GM15510 (cell line): ENCODE results near the gene HSBP1L1.

ENCODE experiments used
- POLR2A ChIP-seq: IDR thresholded peaks from 3 replicates; pipeline ENCODE4 v1.6.1; 2011; ENCODE audit warnings: borderline replicate concordance; ENCODE audit not compliant: insufficient read length; ENCODE audit errors: extremely low read depth

Gene HSBP1L1

DNA sequence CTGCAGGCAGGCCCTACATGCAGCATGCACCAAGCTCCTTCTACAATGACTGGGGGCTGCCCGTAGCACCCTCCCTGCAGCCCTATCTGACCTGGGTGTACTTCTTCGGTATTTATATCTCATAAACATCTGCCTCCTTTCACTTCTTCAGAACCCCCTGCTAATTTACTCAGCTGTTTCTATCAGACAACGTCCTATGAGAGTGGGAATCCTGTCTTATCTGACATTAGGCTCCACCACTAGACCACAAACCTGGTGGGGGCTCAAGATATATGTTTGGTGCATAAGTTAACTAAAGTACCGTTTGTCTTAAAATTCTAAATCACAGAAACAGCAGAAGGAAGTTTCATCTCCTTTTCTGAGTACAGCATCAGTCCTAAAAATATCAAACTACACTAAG, 10.6 kb downstream of the HSBP1L1 start:
- no peak for TF ChIP-seq POLR2A

DNA sequence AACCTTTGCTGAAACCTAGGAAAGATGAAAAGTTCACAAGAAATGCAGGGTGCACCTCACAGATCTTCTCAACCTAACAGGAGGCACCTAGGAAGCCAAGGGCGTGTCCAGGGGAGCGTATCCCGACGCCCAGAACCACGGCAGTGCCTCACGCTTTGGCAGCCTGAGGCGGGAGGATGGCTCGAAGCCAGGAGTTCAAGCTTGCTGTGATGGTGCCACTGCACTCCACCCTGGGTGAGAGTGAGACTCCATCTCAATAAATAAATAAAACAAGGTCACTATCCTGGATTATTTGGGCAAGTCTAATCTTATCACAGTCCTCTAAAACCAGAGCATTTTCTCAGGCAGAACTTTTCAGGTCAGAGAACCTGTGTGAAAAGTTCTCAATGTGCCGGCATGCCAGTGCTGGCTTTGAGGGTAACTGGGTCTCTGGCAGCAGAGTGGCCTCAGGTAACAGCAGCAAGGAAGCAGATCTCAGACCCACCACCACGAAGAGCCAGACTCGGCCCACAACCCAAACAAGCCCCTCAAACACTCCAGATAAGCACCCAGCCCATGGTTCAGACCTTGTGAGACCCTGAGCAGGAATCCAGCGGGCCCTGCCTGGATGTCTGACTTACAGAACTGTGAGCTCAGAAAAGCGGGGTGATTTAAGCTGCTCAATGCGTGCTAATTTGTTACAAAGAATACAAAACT, 11.7 kb downstream of the HSBP1L1 start:
- no peak for TF ChIP-seq POLR2A

DNA sequence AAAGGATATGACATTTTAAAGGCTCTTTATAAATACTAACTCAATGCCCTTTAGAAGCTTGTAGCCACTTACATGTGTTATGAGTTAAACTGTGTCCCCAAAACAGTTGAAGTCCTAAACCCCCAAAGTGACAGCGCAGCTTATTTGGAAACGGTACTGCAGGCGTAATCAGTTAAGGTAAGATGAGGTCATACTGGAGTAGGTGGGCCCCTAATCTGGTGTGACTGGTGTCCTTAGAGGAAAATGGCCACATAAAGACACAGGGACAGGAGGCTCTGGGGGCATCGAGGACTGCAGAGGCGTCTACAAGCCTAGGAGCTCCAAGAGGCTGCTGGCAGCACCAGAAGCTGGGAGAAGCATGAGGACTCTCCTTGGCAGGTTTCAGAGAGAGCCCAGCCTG, 15.4 kb downstream of the HSBP1L1 start:
- no peak for TF ChIP-seq POLR2A

DNA sequence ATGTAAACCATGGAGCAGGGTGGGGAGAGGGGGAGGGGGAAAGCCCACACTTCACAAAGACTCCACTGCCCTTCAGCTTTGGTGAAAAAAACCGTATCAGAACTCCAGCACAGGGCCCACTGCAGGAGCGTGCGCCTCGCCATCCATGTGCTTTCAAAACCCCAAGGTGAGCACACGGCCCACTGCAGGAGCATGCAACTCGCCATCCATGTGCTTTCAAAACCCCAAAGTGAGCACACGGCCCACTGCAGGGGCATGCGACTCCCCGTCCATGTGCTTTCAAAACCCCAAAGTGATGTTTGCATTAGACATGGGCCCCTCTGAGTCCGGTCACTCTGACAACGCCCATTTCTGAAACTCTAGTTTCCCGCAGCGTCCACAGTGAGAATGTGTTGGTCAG, 16.1 kb downstream of the HSBP1L1 start:
- TF ChIP-seq POLR2A: no peak

DNA sequence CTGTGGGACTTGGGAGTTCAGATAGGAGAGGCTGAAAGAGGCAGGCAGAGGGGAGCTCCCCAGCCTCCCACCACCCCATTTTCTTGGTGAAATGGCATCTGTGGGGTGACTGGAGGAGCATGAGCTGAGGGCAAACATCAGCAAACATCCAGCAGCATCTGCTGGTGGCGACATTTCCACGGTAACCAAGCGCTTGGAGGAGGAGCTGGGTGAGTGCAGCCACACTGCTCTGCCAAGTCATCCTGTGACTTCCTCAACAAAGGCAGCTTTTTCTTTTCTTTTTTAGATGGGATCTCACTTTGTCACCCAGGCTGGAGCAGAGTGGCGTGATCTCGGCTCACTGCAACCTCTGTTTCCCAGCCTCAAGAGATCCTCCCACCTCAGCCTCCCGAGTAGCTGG, 18.3 kb downstream of the HSBP1L1 start:
- no peak for TF ChIP-seq POLR2A

DNA sequence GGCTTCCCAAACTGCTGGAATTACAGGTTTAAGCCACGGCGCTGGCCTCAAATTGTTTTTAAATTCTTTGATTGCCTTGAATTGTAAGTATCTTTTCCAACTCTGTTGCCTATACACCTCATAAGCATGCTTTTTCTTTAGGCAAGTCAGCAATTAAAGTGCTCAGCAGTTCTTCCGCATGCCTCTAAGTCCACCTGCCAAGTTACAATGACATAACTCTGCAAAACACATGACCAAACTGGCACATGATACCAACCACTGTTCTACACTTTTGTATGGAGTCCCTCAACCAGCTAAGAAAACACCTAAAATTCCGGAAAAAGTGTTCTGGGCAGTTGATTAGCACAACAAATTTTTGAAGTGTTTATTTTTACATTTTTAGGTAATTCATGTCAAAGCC, 18.8 kb downstream of the HSBP1L1 start:
- no peak for TF ChIP-seq POLR2A

DNA sequence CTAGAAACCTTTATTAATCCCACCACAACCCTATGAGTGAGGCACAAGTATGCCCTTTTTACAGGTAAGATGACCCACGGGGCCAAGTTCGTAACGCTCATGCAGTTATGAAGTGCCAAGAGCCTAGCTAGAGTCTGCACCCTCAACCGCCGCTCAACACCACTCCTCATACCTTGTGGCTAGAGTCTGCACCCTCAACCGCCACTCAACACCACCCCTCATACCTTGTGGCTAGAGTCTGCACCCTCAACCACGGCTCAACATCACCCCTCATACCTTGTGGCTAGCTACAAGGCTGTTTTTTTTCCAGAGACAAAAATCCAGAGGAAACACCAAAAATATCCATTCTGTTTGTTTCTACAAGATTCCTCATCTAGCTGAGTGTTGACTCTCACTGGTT, 19.4 kb downstream of the HSBP1L1 start:
- TF ChIP-seq POLR2A: no peak

DNA sequence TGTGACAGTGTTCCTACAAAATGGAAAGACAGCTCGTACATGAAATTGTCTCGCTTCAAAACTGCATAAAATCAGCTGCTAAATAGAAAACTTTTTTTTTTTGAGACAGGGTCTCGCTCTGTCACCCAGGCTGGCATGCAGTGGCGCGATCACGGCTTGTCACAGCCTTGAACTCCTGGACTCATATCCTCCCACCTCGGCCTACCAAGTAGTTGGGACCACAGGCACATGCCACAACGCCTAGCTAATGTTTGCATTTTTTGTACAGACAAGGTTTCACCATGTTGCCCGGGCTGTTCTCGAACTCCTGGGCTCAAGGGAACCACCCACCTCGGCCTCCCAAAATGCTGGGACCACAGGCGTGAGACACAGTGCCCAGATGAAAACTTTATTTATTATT, 20.7 kb downstream of the HSBP1L1 start:
- TF ChIP-seq POLR2A: no peak

DNA sequence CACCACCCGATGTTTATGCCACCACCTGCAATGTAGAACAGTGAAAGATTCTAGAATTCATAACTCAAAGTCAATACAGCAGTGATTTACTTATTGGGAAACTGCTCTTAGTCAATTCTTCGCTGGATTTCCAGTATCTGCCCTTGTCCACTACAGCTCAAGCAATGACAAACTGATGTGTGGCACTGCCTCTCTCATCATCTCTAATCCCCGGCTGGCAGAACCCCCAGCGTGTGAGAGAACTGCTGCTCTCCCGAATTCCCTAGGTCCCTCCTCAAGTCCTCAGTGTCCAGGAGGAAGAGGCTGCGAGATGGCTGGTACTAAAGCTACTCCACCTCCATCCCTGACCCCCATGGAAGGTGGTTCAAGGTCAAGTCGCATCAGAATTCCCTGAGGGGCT, 22.3 kb downstream of the HSBP1L1 start:
- TF ChIP-seq POLR2A: no peak

DNA sequence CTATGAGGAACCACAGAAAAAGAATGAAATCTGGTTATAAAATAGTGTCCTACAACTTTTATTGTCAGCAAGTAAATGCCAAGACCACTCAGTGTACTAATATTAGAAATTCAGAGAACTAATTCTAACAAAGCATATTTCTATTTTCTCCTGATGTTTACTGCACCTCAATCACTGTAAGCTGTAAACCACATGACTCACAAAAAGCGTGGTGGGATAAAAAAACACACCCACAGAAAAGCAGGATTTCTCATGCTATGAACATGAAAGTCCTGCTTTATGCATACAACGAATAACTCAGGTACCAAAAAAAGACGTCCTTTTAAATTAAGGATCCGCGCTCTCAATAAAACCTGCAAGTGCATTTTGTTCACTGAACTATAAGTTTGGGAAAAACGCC, 23.1 kb downstream of the HSBP1L1 start:
- no peak for TF ChIP-seq POLR2A

DNA sequence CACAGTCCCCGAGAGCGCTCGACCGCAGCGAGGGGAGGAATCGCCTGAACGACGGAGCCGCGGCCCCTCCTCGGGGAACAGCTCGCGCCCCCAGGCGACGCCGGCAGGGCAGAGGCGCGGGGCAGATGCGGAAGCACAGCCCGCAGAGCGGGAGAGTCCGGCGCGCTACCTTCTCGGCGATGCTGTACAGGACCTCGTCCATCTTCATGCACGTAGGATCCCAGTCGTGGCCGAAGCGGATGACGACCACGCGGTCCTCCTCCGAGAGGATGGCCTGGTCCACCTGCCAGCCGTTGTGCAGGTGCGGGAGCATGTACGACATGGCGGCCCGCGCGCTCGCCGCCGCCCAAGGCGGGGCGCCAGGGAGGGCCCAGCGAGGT, 23.6 kb downstream of the HSBP1L1 start:
- TF ChIP-seq POLR2A: no peak

DNA sequence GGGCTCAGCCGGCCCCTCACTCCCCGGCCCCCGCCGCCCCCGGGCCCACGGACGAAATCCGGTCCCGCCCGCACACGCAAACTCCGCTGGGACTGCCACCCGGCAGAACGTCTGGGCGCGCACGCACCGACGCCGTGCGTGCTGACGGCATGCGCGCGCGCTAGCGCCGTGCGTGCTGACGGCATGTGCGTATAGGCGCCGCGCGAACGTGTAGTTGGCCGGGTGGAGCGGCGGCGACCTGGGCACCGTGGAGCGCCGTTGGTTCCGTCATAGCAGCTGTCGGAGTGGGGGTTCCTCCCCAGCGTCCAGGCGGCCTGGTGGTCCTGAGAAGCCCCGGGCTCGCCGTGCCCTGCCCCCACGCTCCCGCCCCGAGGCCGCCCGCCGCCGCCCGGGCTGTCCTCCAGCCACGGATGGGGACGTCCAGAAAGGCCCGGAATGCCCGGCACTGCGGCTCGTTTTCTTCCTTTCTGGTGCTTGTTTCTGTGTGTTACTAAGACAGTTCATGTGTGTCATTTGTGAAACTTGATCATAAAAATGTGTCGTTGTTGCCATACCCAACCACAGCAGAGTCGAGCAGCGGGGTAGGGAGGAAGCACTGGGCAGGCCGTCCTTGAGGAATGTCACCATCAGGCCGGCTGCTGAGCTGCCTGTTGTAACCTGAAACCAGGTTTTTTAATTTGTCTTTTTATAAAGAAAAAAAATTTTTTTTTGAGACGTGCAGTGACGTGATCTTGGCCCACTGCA, 24.2 kb downstream of the HSBP1L1 start, which contains the start of gene TXNL4A:
Gene TXNL4A (minus strand): TSS at position 113 of the 744 bp plus-strand sequence. CDS start 171 bp downstream, outside the sequence.
- TF ChIP-seq POLR2A: peak; percentile 96

DNA sequence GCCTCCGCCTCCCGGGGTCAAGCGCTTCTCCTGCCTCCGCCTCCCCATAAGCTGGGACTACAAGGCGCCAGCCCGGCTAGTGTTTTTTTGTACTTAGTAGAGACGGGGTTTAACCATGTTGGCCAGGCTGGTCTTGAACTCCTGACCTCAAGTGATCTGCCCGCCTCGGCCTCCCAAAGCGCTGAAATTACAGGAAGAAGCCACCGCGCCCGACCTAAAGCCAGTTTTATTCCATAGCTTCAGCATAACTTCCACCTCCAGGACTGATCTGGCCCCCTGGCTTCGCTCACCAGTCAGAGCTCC, 24.7 kb downstream of the HSBP1L1 start:
- no peak for TF ChIP-seq POLR2A

DNA sequence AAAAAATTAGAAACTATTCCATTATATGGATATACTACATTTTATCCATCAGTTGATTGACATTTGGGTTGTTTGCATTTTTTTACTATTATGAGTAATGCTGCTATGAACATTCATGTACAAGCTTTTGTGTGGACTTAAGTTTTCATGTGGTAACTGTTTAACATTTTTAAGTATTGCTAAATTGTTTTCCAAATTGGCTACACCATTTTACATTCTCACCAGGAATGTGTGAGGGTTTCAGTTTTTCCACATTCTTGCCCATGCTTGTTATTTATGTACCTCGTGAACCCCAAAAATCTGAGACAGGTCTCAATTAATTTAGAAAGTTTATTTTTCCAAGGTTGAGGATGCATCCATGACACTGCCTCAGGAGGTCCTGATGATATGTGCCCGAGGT, 27.1 kb downstream of the HSBP1L1 start:
- no peak for TF ChIP-seq POLR2A

DNA sequence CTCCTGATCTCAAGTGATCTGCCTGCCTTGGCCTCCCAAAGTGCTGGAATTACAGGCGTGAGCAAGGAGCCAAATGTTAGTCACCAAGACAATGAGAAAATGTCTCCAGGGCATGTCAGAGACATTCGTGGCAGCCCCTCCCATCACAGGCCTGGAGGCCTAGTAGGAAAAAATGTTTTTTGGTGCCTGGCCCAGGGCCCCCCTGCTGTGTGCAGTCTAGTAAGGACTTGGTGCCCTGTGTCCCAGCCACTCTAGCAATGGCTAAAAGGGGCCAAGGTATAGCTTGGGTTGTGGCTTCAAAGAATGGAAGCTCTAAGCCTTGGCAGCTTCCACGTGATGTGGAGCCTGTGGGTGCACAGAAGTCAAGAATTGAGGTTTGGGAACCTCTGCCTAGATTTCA, 36.4 kb downstream of the HSBP1L1 start:
- no peak for TF ChIP-seq POLR2A

DNA sequence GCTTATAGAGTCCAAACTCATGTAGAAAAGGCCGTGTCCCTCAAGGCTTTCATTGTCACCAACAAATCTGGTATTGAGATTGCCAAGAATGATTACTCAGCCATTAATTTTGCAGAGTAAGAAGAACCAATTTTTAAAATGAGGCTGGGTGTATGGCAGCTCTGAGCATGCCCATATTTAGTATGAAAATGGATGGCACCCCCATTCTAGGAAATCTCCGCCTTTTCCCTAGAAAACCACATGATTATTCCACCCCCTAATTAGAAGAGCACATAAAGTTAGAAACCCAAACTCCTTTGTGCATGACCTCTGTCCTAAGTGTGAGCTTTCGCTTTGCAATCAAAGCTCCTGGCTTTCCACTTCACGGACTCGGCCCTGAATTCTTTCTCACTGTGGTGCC, 38.0 kb downstream of the HSBP1L1 start:
- no peak for TF ChIP-seq POLR2A

DNA sequence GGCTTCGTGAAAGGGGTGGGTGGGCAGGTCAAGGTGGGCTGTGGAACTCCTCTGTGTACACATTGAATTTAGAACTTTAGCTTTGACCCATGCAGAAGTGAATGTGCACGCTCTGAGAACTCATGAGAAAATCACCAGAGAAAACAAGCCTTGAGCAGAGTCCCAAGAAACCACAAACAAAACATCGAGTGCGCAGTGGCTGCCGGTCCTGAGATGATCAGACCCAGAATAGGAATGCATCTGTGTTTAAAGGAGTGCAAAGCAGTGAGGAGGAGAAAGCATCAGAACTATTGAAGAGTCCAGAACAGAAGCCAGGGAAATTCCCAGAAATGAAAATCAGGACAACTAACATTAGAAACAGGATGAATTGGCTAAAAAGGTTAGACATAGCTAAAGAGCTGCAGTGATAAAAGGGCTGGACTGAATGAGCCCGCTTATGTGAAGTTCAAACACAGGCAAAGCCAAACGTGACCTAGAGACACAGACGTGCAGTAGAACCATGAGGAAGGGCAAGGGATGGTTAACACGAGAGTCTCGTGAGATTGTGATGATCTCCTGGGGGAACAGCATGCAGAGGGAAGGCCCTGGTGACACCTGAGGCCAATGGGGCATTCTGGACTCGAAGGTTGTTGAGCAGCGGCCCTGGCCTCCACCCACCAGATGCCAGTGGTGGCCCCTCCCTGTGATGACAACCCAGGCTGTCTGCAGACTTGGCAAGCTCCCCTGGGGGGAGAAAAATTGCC, 40.3 kb downstream of the HSBP1L1 start:
- TF ChIP-seq POLR2A: no peak

DNA sequence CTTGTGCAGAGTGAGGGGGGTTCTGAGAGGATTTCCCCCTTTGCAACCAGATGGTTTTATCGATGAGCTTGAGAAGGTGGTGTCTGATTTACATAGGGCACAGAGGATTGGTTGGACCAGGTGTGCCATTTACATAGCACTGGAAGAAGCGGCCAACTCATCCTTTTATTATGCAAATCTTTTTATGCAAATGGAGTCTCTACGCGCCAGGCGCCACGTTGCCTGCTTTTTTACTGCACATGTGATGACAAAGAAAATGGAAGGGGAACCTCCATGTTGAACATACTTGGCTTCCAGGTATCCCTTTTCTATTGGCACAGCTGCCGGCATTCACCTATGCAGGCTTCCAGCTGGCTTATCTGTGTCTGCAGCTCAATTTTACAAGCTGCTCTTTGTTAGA, 42.3 kb downstream of the HSBP1L1 start:
- no peak for TF ChIP-seq POLR2A
